Right cardiac atrium (tissue), 5 donors: Measurements from ENCODE around the gene IGSF1. TPM values are rescaled to one million over a fixed set of nuclear protein-coding genes. Genes with fewer than 3 reads are reported as not detected.

Experiments
- ATAC-seq, 2 donors: fragments of 200-7000 bp; cut with Tn5 transposase; one replicate each; pipeline versions ENCODE4 v1.8.0 to v1.9.1; 2020; ENCODE audit warnings: moderate library complexity in 2 of 2, mild to moderate bottlenecking in 1 of 2
- DNase-seq, 3 donors: peaks; one replicate each; pipeline ENCODE4 v3.0.0-alpha.2; 2020
- H3K27ac ChIP-seq: one replicate; pipeline ENCODE4 v1.5.1; 2013; ENCODE audit warnings: mild to moderate bottlenecking, low read length, control low read depth, moderate library complexity
- H3K27me3 ChIP-seq: one replicate; pipeline ENCODE4 v1.6.1; 2013; ENCODE audit not compliant: control insufficient read depth, insufficient read depth
- H3K4me1 ChIP-seq: one replicate; pipeline ENCODE4 v1.6.1; 2013; ENCODE audit warnings: low read length; ENCODE audit not compliant: control insufficient read depth, insufficient read depth
- H3K4me3 ChIP-seq: one replicate; pipeline ENCODE4 v1.5.1; 2013; ENCODE audit warnings: low read length, control low read depth
- H3K9me3 ChIP-seq: one replicate; pipeline ENCODE4 v1.6.1; 2013; ENCODE audit warnings: low read length; ENCODE audit not compliant: control insufficient read depth
- whole genome bisulfite sequencing: extraction: QIAGEN DNeasy Blood & Tissue Kit; methylation state at CpG from one replicate; pipeline ENCODE4 v1.1.7; 2013; 5-methylcytosine and 5-hydroxymethylcytosine counted together
- intact Hi-C, 4 donors: fragments of 100-400 bp; cut with DNase I; formaldehyde crosslinking; loops; one replicate each; pipeline versions ENCODE4 v1.11.0 to v1.14.0; 2022 to 2023
- long read RNA-seq, 4 donors: library from polyadenylated mRNA; unstranded; transcript quantifications; one replicate each; pipeline ENCODE4 v2.0.0, GENCODE V29; 2020 to 2021
- polyA plus RNA-seq: library from polyadenylated mRNA; stranded (reverse); fragments of 200-250 nt; gene quantifications from one replicate; pipeline ENCODE4 v1.2.3, GENCODE V29; 2013
- total RNA-seq, 4 donors: library from RNA; stranded (reverse); fragmentation: NEBNext Ultra II Directional; extraction: Animal tissue kit (Norgen Biotek cat#: 25700); gene quantifications; one replicate each; pipeline ENCODE4 v1.2.1, GENCODE V29; 2021
- donor health status: healthy with polysubstance abuse.
- donor health status: DM: no; HTN: yes; CAD: no.
- donor health status: DM: no; HTN: no; CAD: no.
- donor health status: DM: no; HTN: yes; CAD: no; lungs with severe emphysema.
- donor health status: DM: yes; HTN: yes; CAD: no.

Gene IGSF1, protein sequence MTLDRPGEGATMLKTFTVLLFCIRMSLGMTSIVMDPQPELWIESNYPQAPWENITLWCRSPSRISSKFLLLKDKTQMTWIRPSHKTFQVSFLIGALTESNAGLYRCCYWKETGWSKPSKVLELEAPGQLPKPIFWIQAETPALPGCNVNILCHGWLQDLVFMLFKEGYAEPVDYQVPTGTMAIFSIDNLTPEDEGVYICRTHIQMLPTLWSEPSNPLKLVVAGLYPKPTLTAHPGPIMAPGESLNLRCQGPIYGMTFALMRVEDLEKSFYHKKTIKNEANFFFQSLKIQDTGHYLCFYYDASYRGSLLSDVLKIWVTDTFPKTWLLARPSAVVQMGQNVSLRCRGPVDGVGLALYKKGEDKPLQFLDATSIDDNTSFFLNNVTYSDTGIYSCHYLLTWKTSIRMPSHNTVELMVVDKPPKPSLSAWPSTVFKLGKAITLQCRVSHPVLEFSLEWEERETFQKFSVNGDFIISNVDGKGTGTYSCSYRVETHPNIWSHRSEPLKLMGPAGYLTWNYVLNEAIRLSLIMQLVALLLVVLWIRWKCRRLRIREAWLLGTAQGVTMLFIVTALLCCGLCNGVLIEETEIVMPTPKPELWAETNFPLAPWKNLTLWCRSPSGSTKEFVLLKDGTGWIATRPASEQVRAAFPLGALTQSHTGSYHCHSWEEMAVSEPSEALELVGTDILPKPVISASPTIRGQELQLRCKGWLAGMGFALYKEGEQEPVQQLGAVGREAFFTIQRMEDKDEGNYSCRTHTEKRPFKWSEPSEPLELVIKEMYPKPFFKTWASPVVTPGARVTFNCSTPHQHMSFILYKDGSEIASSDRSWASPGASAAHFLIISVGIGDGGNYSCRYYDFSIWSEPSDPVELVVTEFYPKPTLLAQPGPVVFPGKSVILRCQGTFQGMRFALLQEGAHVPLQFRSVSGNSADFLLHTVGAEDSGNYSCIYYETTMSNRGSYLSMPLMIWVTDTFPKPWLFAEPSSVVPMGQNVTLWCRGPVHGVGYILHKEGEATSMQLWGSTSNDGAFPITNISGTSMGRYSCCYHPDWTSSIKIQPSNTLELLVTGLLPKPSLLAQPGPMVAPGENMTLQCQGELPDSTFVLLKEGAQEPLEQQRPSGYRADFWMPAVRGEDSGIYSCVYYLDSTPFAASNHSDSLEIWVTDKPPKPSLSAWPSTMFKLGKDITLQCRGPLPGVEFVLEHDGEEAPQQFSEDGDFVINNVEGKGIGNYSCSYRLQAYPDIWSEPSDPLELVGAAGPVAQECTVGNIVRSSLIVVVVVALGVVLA (N-terminal part only)
- total RNA-seq (10 to 100 TPM in 3 of 4 donors, 1 to 10 TPM in 1; 6.5 to 28.3 (median 17.5) TPM), polyA plus RNA-seq (4.6 TPM)
- long read RNA-seq, donor 1, full-length matches to known transcripts, result 3 of 20 reads
- long read RNA-seq, donor 1, partial matches to known transcripts, result 12 of 20 reads
- long read RNA-seq, donor 1, other reads (novel, unspliced or antisense), result 5 of 20 reads
- long read RNA-seq, donor 2, full-length matches to known transcripts, result 4 of 52 reads
- long read RNA-seq, donor 2, partial matches to known transcripts, result 39 of 52 reads
- long read RNA-seq, donor 2, other reads (novel, unspliced or antisense), result 9 of 52 reads
- long read RNA-seq, donor 3, full-length matches to known transcripts, result 16 of 149 reads
- long read RNA-seq, donor 3, partial matches to known transcripts, result 91 of 149 reads
- long read RNA-seq, donor 3, other reads (novel, unspliced or antisense), result 42 of 149 reads
- long read RNA-seq, donor 4, full-length matches to known transcripts, result 1 of 39 reads
- long read RNA-seq, donor 4, partial matches to known transcripts, result 27 of 39 reads
- long read RNA-seq, donor 4, other reads (novel, unspliced or antisense), result 11 of 39 reads

- WGBS, result 2% methylated on average over 31 of the region's 32 CpGs
- intact Hi-C loops, result no loop called here
- no peak within 1 kb of the TSS for H3K27ac ChIP-seq
- H3K4me3 ChIP-seq, result peak within 1 kb of the TSS; percentile 23
- peak; percentile 82 to 88 for ATAC-seq
- no peaks in the 10 kb centered on the region for H3K27me3 ChIP-seq
- H3K9me3 ChIP-seq, result no peaks in the 10 kb centered on the region
- no peaks in the 10 kb centered on the region for H3K4me1 ChIP-seq
- peak; percentile 35 to 74 (median 72) for DNase-seq
These were observed at the start of gene IGSF1 for GRCh38 chrX:131288738-131289511. Gene IGSF1 (minus strand): TSS chrX:131289306. CDS start chrX:131286674, 2,632 bp downstream.

DNA sequence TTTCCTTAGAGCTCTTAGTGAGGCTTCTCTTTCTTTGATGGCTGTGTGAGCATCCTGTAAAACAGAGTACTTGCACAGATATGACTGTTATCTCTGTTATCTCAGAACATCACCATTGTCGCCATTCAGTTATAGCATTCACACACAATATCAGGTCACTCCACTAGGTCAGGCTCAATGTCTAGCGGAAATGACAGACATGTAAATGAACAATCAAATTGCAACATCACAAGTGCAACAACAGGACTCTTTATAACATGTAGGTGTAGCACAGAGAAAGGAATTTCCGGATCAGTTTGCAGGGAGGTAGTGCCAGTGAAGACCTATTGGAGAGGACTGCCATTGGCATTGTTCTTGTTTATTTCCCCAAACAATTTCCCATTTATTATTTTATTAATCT is 43.2 kb upstream of the IGSF1 start:
- Histone ChIP-seq H3K27ac (no peak overlapping the region), H3K9me3 (no peaks in the 10 kb centered on the region), H3K27me3 (no peaks in the 10 kb centered on the region), H3K4me3 (no peak overlapping the region), H3K4me1 (no peaks in the 10 kb centered on the region)
- intact Hi-C loops, result no loop called here
- 78% methylated on average over 3 of the region's 3 CpGs for WGBS
- ATAC-seq (no peak), DNase-seq (no peak)

GRCh38 chrX:131331152-131331551 is 42.0 kb upstream of the IGSF1 start:
- Histone ChIP-seq H3K27me3 (no peaks in the 10 kb centered on the region), H3K4me3 (no peak overlapping the region), H3K9me3 (no peaks in the 10 kb centered on the region), H3K27ac (no peak overlapping the region), H3K4me1 (no peaks in the 10 kb centered on the region)
- 54% methylated on average over 6 of the region's 6 CpGs for WGBS
- ATAC-seq (no peak), DNase-seq (no peak)
- intact Hi-C loops, result no loop called here

- 64% methylated on average over 3 of the region's 3 CpGs for WGBS
- Histone ChIP-seq H3K27me3 (no peaks in the 10 kb centered on the region), H3K4me1 (no peaks in the 10 kb centered on the region), H3K9me3 (no peaks in the 10 kb centered on the region), H3K4me3 (no peak overlapping the region), H3K27ac (no peak overlapping the region)
- DNase-seq, result no peak
- no peak for ATAC-seq
- intact Hi-C loops, result no loop called here
These were observed 41.6 kb upstream of the IGSF1 start for GRCh38 chrX:131330735-131331134.

DNA sequence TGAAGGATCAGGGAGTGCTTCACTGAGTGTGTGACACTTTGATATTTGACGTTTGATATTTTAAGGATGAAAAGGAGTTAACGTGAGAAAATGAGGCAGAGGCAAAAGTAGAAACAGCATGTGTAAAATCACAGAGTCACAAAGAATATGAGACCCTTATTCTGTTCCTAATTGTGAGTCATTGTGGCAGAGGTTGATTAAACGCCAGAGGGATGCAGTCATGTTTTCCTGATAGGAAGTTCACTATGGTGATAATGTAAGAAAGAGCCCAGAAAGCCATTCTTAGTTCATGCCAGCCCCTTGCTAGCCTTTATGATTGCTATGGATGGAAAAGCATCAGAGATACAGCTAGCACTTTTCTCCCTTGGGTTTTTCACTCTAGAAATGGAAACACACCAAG is 33.5 kb upstream of the IGSF1 start:
- no peak for DNase-seq
- Histone ChIP-seq H3K4me1 (no peaks in the 10 kb centered on the region), H3K27me3 (no peaks in the 10 kb centered on the region), H3K9me3 (no peaks in the 10 kb centered on the region), H3K27ac (no peak overlapping the region), H3K4me3 (no peak overlapping the region)
- ATAC-seq, result no peak
- 19% methylated on average over 3 of the region's 3 CpGs for WGBS
- intact Hi-C loops, result no loop called here

DNA sequence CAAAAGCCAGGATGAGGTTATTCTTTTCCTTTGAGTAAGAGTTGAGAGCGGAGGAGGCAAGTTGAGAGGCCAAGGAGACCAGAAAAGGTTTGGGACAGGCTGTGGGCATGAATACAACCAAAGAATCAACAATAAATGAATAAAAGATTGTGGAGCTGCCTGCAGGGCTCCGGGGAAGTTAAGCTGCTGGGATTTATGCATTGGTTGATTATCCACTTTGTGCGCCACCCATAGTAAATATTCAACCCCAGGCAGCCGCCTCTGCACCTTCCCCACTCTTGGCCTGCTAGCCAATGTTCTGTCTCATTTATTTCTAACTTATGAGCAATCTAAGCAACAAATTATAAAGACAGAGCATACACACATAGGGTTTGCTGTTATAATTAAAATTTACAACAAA is 28.2 kb upstream of the IGSF1 start:
- DNase-seq, result no peak
- Histone ChIP-seq H3K4me3 (no peak overlapping the region), H3K27ac (no peak overlapping the region), H3K9me3 (no peaks in the 10 kb centered on the region), H3K27me3 (no peaks in the 10 kb centered on the region), H3K4me1 (no peaks in the 10 kb centered on the region)
- WGBS, result 93% methylated on average over 4 of the region's 4 CpGs
- ATAC-seq, result no peak
- intact Hi-C loops, result no loop called here

DNA sequence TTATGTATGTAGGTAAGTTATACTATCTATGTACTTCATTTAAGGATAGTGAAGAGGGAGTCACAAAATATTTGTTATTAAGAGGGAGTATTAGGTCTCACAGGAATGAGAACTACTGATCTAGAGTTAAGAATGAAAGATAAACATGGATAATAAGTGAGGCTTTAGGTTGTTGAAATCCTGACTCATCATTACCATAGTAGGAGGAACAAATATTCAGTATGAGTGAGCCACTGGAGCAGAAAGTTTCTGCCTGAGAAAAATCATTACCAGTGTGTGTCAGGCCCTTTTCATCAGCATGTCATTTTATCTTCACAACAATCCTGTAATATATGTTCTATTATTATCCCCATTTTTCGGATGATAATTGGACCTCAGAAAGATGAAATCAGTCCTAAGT is 27.2 kb upstream of the IGSF1 start:
- Histone ChIP-seq H3K27ac (no peak overlapping the region), H3K27me3 (no peaks in the 10 kb centered on the region), H3K9me3 (no peaks in the 10 kb centered on the region), H3K4me1 (no peaks in the 10 kb centered on the region), H3K4me3 (no peak overlapping the region)
- 45% methylated on average over 1 of the region's 1 CpG for WGBS
- DNase-seq, result no peak
- no peak for ATAC-seq
- intact Hi-C loops, result no loop called here

DNA sequence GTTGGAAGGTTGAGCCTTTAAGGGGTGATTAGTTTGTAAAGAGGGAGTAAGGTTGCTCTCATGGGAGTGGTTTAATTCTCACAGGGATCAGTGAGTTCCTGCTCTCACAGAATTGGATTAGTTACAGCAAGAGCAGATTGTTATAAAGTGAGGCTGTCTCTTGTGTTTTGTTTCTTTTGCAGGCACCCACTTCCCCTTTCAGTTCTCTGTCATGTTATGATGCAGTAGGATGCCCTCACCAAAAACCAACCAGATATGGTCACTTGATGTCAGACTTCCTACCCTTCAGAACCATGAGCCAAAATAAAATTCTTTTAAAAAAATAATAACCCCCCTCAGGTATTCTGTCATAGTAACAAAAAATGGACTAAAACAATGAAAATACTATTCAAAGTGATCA is 19.9 kb upstream of the IGSF1 start:
- H3K27me3 ChIP-seq, result no peaks in the 10 kb centered on the region
- H3K4me1 ChIP-seq, result no peaks in the 10 kb centered on the region
- H3K4me3 ChIP-seq, result no peak overlapping the region
- no peaks in the 10 kb centered on the region for H3K9me3 ChIP-seq
- DNase-seq (no peak), ATAC-seq (no peak)
- H3K27ac ChIP-seq, result no peak overlapping the region
- intact Hi-C loops, result no loop called here

- intact Hi-C loops, result no loop called here
- H3K27me3 ChIP-seq, result no peaks in the 10 kb centered on the region
- no peaks in the 10 kb centered on the region for H3K4me1 ChIP-seq
- H3K4me3 ChIP-seq, result no peak overlapping the region
- H3K9me3 ChIP-seq, result no peaks in the 10 kb centered on the region
- DNase-seq, result no peak
- no peak overlapping the region for H3K27ac ChIP-seq
- no peak for ATAC-seq
- 27% methylated on average over 1 of the region's 1 CpG for WGBS
These were observed 17.5 kb upstream of the IGSF1 start for GRCh38 chrX:131306601-131307000.
